SK-MEL-5 (cell line): ENCODE measurements around the gene SCRN1. TPM values are rescaled to one million over a fixed set of nuclear protein-coding genes. Genes with fewer than 3 reads are reported as not detected.

Source experiments
- DNase-seq: peaks from one replicate; pipeline ENCODE4 v3.0.0-alpha.2; 2016; ENCODE audit warnings: low read depth, low spot score
- in situ Hi-C: cut with HindIII; loops from 2 replicates; pipeline ENCODE4 v1.10.0; 2016; ENCODE audit warnings: low sequenced_read_pairs, high pct_unique_total_duplicates, low pct_unique_long_range_greater_than_20kb
- total RNA-seq: library from RNA; depleted of rRNA; stranded (reverse); fragments of >200 nt; shearing (Covaris generic); gene quantifications from 2 replicates; pipeline ENCODE4 v1.2.3, GENCODE V29; 2014

Gene SCRN1
- total RNA-seq, 1 experiment from 2014 or later = 64.5 TPM

- in situ Hi-C loops = no loop called here
Measured at GRCh38 chr7:29953726-29954347, 35.8 kb downstream of the SCRN1 start.

GRCh38 chr7:29951206-29951605 lies 38.4 kb downstream of the SCRN1 start:
- DNase-seq = no peak
- in situ Hi-C loops = no loop called here

More at GRCh38 chr7:29953726-29954347, 35.8 kb downstream of the SCRN1 start:
- DNase-seq = no peak

GRCh38 chr7:29950480-29950879 lies 39.1 kb downstream of the SCRN1 start:
- no peak for DNase-seq
- in situ Hi-C loops = no loop called here

GRCh38 chr7:29948587-29948986 lies 41.0 kb downstream of the SCRN1 start:
- in situ Hi-C loops = no loop called here
- no peak for DNase-seq

- DNase-seq = peak; percentile 81
- in situ Hi-C loops = no loop called here
Measured at GRCh38 chr7:29946428-29947186, 43.0 kb downstream of the SCRN1 start.

GRCh38 chr7:29945259-29945809 lies 44.3 kb downstream of the SCRN1 start:
- in situ Hi-C loops = no loop called here
- DNase-seq = no peak

GRCh38 chr7:29940199-29940598 lies 49.4 kb downstream of the SCRN1 start:
- in situ Hi-C loops = no loop called here
- DNase-seq = no peak

GRCh38 chr7:29937132-29937531 lies 52.5 kb downstream of the SCRN1 start:
- in situ Hi-C loops = no loop called here

GRCh38 chr7:29935111-29935510 lies 54.5 kb downstream of the SCRN1 start:
- in situ Hi-C loops = no loop called here
- DNase-seq = no peak

More at GRCh38 chr7:29937132-29937531, 52.5 kb downstream of the SCRN1 start:
- no peak for DNase-seq

- DNase-seq = no peak
- in situ Hi-C loops = no loop called here
Measured at GRCh38 chr7:29929018-29929807, 60.4 kb downstream of the SCRN1 start.

- DNase-seq = peak; percentile 84
- in situ Hi-C loops = no loop called here
Measured at GRCh38 chr7:29926741-29927140, 62.9 kb downstream of the SCRN1 start.

- in situ Hi-C loops = no loop called here
- no peak for DNase-seq
Measured at GRCh38 chr7:29926216-29926615, 63.4 kb downstream of the SCRN1 start.

GRCh38 chr7:29924684-29925083 lies 64.9 kb downstream of the SCRN1 start:
- in situ Hi-C loops = no loop called here
- no peak for DNase-seq

GRCh38 chr7:29924006-29924405 lies 65.6 kb downstream of the SCRN1 start:
- in situ Hi-C loops = no loop called here
- DNase-seq = no peak

- in situ Hi-C loops = no loop called here
- peak; percentile 34 for DNase-seq
Measured at GRCh38 chr7:29922921-29923700, 66.5 kb downstream of the SCRN1 start.

GRCh38 chr7:29921404-29922010 lies 68.1 kb downstream of the SCRN1 start:
- in situ Hi-C loops = no loop called here
- DNase-seq = peak; percentile 93

GRCh38 chr7:29920491-29920890 lies 69.1 kb downstream of the SCRN1 start:
- in situ Hi-C loops = no loop called here
- DNase-seq = no peak
